Measurements from ENCODE around the gene TRAPPC2B.

The TRAPPC2B gene

GRCh38 chr19:57410877-57411671 is 47.7 kb downstream of the TRAPPC2B start, which contains the start of gene ZNF17 (continued):
- TF ChIP-seq ZNF76 (tag by site-specific recombination; IDR thresholded peaks at IDR 0.05; ENCODE audit: borderline replicate concordance, low read depth) (peak; percentile 93), BCL11B (tag by site-specific recombination; IDR thresholded peaks at IDR 0.05; ENCODE audit: low read depth) (no peak), PRDM10 (tag by site-specific recombination; IDR thresholded peaks at IDR 0.05) (no peak), KLF17 (tag by site-specific recombination; IDR thresholded peaks at IDR 0.05) (no peak), ZNF350 (tag by site-specific recombination; IDR thresholded peaks at IDR 0.05) (no peak), ZNF560 (tag by site-specific recombination; IDR thresholded peaks at IDR 0.05; ENCODE audit: borderline replicate concordance) (no peak), ZBTB26 (tag by site-specific recombination; optimal IDR thresholded peaks at IDR 0.05) (no peak), YY2 (tag by site-specific recombination; IDR thresholded peaks at IDR 0.05) (peak; percentile 86), HOXC10 (CRISPR knock-in tag; IDR thresholded peaks at IDR 0.05) (peak; percentile 11), ZNF837 (tag by site-specific recombination; IDR thresholded peaks at IDR 0.05) (no peak), ZFP3 (tag by site-specific recombination; IDR thresholded peaks at IDR 0.05; ENCODE audit: low read depth) (no peak), ZFP41 (tag by site-specific recombination; IDR thresholded peaks at IDR 0.05; ENCODE audit: borderline replicate concordance) (no peak), ZNF394 (tag by site-specific recombination; IDR thresholded peaks at IDR 0.05; ENCODE audit: borderline replicate concordance) (no peak), PRDM2 (tag by site-specific recombination; IDR thresholded peaks at IDR 0.05; ENCODE audit: borderline replicate concordance) (no peak), ZNF114 (tag by site-specific recombination; IDR thresholded peaks at IDR 0.05) (no peak), ZSCAN18 (tag by site-specific recombination; IDR thresholded peaks at IDR 0.05) (no peak), ZNF416 (tag by site-specific recombination; IDR thresholded peaks at IDR 0.05) (no peak), ZNF654 (tag by site-specific recombination; IDR thresholded peaks at IDR 0.05; ENCODE audit: low read depth) (no peak), ZNF202 (tag by site-specific recombination; IDR thresholded peaks at IDR 0.05; ENCODE audit: borderline replicate concordance) (no peak), ZNF513 (tag by site-specific recombination; IDR thresholded peaks at IDR 0.05) (no peak), ZNF670 (tag by site-specific recombination; IDR thresholded peaks at IDR 0.05; ENCODE audit: low read depth) (no peak), KLF9 (tag by site-specific recombination; IDR thresholded peaks at IDR 0.05; ENCODE audit: low read depth) (0 out of 2 replicates have a peak, but pooled peaks have one; percentile 25), ZNF521 (tag by site-specific recombination; IDR thresholded peaks at IDR 0.05) (no peak), ZNF626 (tag by site-specific recombination; IDR thresholded peaks at IDR 0.05) (no peak)
